Neuron (in vitro differentiated cells): ENCODE results near the gene GLYATL3.
"Not testable (repeated sequence)": the region's sequence is repeated elsewhere in the genome, so short reads cannot be mapped to it uniquely, and the experiment has no call there.

Experiments used
- H2AFZ ChIP-seq: one replicate; pipeline ENCODE4 v1.6.1; 2013; ENCODE audit warnings: low read depth, mild to moderate bottlenecking, inconsistent platforms, low read length, moderate library complexity
- H3K27me3 ChIP-seq: one replicate; pipeline ENCODE4 v1.6.1; 2013; ENCODE audit warnings: low read length; ENCODE audit not compliant: insufficient read depth
- H3K36me3 ChIP-seq: one replicate; pipeline ENCODE4 v1.6.1; 2013; ENCODE audit warnings: low read length; ENCODE audit not compliant: insufficient read depth
- H3K4me1 ChIP-seq: one replicate; pipeline ENCODE4 v1.6.1; 2013; ENCODE audit warnings: low read length; ENCODE audit not compliant: insufficient read depth
- H3K4me3 ChIP-seq: 2 replicates; pipeline ENCODE4 v1.5.1; 2013; ENCODE audit warnings: mild to moderate bottlenecking, low read length, moderate library complexity
- H3K9me3 ChIP-seq: one replicate; pipeline ENCODE4 v1.6.1; 2013; ENCODE audit warnings: low read length

The GLYATL3 gene

GRCh38 chr6:49483380-49483779 lies 16.3 kb upstream of the GLYATL3 start:
- H3K9me3 ChIP-seq, H3K27me3 ChIP-seq, H3K4me1 ChIP-seq, H2AFZ ChIP-seq, H3K4me3 ChIP-seq: not testable (repeated sequence)
- peaks cover 18% of the 10 kb centered on the region for H3K36me3 ChIP-seq

DNA sequence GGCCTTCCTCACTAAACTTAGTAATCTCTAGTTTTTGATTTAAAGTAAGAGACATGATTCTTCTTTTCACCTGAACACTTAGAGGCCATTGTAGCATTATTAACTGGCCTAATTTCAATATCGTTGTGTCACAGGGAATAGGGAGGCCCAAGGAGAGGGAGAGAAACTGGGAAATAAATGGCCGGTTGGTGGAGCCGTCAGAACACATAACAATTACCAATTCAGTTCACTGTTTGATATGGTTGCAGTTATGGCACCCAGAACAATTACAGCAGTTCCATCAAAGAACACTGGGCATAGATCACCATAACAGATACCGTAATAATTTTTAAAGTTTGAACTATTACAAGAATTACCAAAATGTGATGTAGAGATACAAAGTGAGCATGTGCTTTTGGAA lies 9.1 kb upstream of the GLYATL3 start:
- Histone ChIP-seq H3K36me3 (peaks cover 37% of the 10 kb centered on the region), H3K27me3 (no peaks in the 10 kb centered on the region), H2AFZ (no peak overlapping the region), H3K4me3 (no peak overlapping the region), H3K9me3 (no peaks in the 10 kb centered on the region), H3K4me1 (no peaks in the 10 kb centered on the region)

- H3K4me3 ChIP-seq = no peak overlapping the region
- no peaks in the 10 kb centered on the region for H3K27me3 ChIP-seq
- H3K9me3 ChIP-seq = no peaks in the 10 kb centered on the region
- peaks cover 6% of the 10 kb centered on the region for H3K36me3 ChIP-seq
- no peak overlapping the region for H2AFZ ChIP-seq
- no peaks in the 10 kb centered on the region for H3K4me1 ChIP-seq
Observed at GRCh38 chr6:49497304-49497703, 2.4 kb upstream of the GLYATL3 start.

DNA sequence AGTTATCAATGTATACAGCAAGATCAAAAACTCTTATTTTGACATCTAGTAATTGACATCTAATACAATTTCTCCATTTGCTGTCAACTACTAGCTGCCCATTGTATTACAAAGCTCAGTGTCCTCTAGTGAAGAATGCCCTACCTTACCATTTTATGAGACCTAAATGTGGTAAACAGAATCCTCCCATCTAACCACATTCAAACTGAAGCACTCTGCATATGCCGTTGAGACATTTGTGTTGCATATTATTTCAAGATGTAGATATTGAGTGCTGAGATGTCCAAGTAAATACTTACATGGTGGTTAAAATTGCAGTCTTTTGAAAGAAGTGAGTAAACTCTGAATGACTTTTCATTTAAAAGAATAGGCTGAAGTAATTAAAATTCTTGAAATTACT lies 597 bp upstream of the GLYATL3 start:
- no peak overlapping the region for H2AFZ ChIP-seq
- H3K27me3 ChIP-seq = no peaks in the 10 kb centered on the region
- H3K9me3 ChIP-seq = no peaks in the 10 kb centered on the region
- H3K4me3 ChIP-seq = no peak overlapping the region
- no peaks in the 10 kb centered on the region for H3K4me1 ChIP-seq
- no peaks in the 10 kb centered on the region for H3K36me3 ChIP-seq

DNA sequence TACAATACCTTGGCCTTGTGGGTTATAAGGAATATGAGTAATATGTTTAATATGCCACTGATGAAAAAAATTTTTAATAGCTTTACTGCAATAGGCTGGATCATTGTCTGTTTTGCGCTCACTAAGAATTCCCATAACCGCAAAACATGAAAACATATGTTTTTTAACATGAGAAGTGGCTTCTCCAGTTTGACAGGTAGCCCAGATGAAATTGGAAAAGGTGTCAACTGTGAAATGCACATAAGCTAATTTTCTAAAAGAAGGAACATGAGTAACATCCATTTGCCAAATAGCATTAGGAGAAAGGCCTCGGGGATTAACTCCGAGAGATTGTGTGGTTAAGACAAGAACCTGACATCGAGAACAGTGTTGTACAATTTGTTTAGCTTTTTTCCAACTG lies 4.9 kb downstream of the GLYATL3 start:
- Histone ChIP-seq H3K36me3 (no peaks in the 10 kb centered on the region), H3K27me3 (no peaks in the 10 kb centered on the region), H3K4me3 (no peak overlapping the region), H3K4me1 (no peaks in the 10 kb centered on the region), H2AFZ (no peak overlapping the region), H3K9me3 (no peaks in the 10 kb centered on the region)

DNA sequence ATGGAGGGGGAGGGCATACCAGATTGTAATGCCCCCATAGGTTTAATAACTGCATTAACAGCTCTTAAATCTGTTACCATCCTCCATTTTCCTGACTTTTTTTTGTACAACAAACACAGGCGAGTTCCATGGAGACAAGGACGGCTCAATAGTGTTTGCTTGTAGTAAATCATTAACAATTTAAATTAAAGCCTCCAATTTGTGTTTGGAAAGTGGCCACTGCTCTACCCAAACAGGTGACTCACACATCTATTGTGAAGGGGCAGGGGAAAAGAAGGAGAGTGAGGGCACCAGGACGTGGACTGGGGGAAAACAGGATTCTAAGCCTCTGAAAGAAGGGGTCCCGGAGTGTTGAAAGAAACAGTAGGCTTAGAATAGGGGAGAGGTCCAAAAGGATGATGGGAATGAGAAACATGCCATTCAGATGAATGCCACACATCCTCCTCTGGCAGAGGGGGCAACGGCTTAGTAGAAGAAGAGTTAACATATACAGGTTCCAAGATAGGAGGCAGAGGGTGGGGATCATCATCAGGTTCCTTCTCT lies 6.9 kb downstream of the GLYATL3 start:
- Histone ChIP-seq H3K9me3 (no peaks in the 10 kb centered on the region), H3K4me3 (no peak overlapping the region), H3K36me3 (no peaks in the 10 kb centered on the region), H2AFZ (no peak overlapping the region), H3K4me1 (no peaks in the 10 kb centered on the region), H3K27me3 (no peaks in the 10 kb centered on the region)

DNA sequence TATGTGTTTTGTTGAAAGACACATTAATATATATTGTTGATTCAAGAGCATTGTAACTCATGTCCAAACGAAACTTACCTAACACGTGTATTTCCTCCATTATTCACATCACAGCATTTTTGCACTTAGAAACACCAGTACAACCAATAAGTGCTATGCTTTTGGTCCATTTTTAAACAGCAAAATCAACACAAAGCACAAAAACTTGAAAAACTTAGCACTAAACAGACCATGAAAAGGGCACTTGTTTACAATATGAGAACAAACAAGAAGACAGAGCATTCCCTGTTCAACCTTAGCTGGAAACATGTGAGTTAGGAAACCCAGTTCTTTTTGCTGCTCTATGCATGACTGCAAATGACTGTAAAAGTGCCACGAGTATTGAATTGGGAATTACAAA lies 9.6 kb downstream of the GLYATL3 start:
- H3K36me3 ChIP-seq = no peaks in the 10 kb centered on the region
- no peaks in the 10 kb centered on the region for H3K27me3 ChIP-seq
- H3K4me3 ChIP-seq = no peak overlapping the region
- H3K4me1 ChIP-seq = no peaks in the 10 kb centered on the region
- H2AFZ ChIP-seq = no peak overlapping the region
- no peaks in the 10 kb centered on the region for H3K9me3 ChIP-seq

- Histone ChIP-seq H3K36me3 (no peaks in the 10 kb centered on the region), H3K27me3 (no peaks in the 10 kb centered on the region), H2AFZ (no peak overlapping the region), H3K4me3 (no peak overlapping the region), H3K9me3 (no peaks in the 10 kb centered on the region), H3K4me1 (no peaks in the 10 kb centered on the region)
Observed at GRCh38 chr6:49513153-49513989, 13.6 kb downstream of the GLYATL3 start.

DNA sequence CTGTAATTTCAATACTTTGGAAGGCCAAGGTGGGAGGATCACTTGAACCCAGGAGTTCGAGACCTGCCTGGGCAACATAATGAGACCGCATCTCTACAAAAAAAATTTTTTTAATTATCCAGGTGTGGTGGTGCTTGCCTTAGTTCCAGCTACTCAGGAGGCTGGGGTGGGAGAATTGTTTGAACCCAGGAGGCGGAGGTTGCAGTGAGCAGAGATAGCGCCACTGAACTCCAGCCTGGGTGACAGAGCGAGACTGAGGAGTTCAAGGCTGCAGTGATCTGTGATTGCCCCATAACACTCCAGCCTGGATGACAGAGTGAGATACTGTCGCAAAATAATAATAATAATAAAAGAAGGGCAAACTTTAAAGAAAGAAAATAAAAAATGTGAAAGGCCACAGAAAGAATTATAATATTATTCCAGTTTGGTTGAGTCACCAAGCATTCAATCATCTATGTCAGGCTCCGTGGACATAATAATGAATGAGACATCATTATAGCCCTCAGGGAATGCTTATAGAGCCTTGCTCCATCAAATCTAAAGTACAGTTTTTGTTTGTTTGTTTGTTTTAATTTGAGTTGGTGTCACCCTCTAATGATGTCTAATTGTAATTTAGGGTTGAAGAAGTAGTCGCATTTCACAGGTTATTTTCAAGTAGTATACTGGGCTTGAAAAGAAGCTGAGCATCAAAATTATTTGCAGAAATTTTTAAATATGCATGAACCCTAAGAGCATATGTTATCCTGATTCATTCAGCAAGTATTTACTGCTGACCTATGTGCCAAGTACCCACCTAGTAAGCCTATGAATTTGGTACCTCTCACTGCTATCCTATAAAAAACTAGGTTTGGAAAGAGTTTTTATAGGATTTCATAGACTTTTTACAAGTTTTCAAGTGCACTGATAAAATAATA lies 15.1 kb downstream of the GLYATL3 start:
- Histone ChIP-seq H2AFZ (no peak overlapping the region), H3K9me3 (no peaks in the 10 kb centered on the region), H3K27me3 (no peaks in the 10 kb centered on the region), H3K4me3 (no peak overlapping the region), H3K4me1 (no peaks in the 10 kb centered on the region), H3K36me3 (no peaks in the 10 kb centered on the region)

DNA sequence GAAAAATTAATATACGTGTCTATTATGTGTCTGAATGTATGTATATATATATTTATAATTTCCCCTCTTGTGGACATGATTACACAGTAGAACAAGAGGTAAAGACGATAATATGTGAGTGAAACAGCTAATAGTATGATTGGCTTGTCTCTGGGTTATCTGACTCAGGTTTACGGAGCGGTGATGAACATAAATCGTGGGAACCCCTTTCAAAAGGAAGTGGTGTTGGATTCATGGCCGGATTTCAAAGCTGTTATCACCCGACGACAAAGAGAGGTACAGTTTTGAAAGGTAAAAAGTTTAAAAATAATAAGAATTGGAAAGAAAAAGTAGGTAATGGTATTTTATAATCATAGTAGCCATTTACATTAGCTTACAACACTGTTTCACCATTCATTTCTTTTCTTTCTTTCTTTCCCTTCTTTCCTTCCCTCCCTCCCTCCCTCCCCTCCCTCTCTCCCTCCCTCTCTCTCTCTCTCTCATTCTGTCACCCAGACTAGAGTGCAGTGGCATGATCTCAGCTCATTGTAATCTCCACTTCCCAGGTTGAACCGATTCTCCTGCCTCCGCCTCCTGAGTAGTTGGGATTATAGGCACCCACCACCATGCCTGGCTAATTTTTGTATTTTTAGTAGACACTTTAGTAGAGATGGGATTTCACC lies 15.9 kb downstream of the GLYATL3 start:
- H3K9me3 ChIP-seq = no peaks in the 10 kb centered on the region
- H3K4me1 ChIP-seq = no peaks in the 10 kb centered on the region
- no peak overlapping the region for H3K4me3 ChIP-seq
- H3K27me3 ChIP-seq = no peaks in the 10 kb centered on the region
- H2AFZ ChIP-seq = no peak overlapping the region
- H3K36me3 ChIP-seq = no peaks in the 10 kb centered on the region

DNA sequence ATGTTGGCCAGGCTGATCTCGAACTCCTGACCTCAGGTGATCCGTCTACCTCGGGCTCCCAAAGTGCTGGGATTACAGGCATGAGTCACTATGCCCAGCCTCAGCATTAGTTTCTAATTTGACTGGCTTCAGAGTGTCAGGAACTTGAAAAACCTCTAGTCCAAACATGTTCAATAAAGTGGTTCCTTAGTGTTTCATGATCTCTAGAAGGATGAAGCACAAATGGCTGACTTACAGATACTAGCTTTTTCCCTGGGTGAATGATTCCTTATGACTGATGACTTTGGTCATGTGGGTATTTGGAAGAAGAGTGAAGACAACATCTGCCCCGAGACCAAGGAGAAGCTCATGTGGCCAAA lies 16.4 kb downstream of the GLYATL3 start:
- no peaks in the 10 kb centered on the region for H3K4me1 ChIP-seq
- H2AFZ ChIP-seq = no peak overlapping the region
- no peaks in the 10 kb centered on the region for H3K36me3 ChIP-seq
- no peak overlapping the region for H3K4me3 ChIP-seq
- no peaks in the 10 kb centered on the region for H3K27me3 ChIP-seq
- H3K9me3 ChIP-seq = no peaks in the 10 kb centered on the region

DNA sequence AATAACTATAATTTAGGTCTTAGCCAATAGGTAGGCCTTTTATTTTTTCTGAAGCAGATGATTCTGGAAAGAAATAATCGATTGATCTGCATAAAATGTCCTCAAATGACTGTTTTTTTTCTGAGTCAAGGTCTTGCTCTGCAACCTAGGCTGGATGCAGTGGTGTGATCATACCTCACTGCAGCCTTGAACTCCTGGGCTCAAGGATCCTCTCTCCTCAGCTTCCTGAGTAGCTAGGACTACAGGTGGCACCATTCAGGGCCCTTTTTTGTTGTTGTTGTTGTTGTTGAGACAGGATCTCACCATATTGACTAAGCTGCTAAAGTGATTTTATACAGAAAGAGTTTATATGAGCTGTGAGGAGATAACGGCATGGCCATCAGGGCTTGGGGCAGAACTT lies 18.2 kb downstream of the GLYATL3 start:
- no peaks in the 10 kb centered on the region for H3K9me3 ChIP-seq
- no peak overlapping the region for H3K4me3 ChIP-seq
- H3K27me3 ChIP-seq = no peaks in the 10 kb centered on the region
- no peaks in the 10 kb centered on the region for H3K4me1 ChIP-seq
- no peak overlapping the region for H2AFZ ChIP-seq
- H3K36me3 ChIP-seq = no peaks in the 10 kb centered on the region

- Histone ChIP-seq H3K27me3 (no peaks in the 10 kb centered on the region), H3K9me3 (no peaks in the 10 kb centered on the region), H3K36me3 (no peaks in the 10 kb centered on the region), H2AFZ (no peak overlapping the region), H3K4me3 (no peak overlapping the region), H3K4me1 (no peaks in the 10 kb centered on the region)
Observed at GRCh38 chr6:49519660-49520059, 19.9 kb downstream of the GLYATL3 start.
